HG03045 (cell line): Measurements from ENCODE around the gene ZCCHC7.
"Not testable (repeated sequence)": the region's sequence is repeated elsewhere in the genome, so short reads cannot be mapped to it uniquely, and the experiment has no call there.

Source experiments
- ATAC-seq: cut with Tn5 transposase; IDR thresholded peaks from one replicate; pipeline ENCODE4 v1.9.1; 2021; ENCODE audit warnings: mild to moderate bottlenecking, moderate library complexity; ENCODE audit not compliant: unreplicated experiment

Gene ZCCHC7

DNA sequence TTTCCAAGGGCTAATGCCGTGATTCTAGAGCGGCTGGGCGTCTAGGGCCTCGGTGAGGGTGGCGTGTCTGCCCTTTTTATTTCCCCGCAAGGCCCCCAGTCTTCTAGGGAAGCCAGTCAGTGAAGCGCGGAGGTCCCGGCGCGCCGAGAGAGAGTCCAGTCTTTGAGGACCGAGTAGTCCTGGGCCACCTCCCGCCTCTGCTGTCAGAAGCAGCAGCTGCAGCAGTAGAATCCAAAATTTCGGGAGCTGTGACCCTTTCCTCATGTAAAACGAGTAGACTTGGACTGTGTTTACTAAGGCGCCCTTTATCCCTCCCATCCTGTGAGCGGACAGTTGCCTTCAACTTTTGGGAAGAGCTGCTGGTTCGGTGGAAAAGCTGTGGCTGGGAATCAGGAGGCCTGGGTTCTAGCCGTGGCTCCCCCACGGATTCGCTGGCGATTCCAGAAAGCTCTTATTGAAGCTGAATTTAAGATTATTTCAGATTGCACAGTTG, 515 bp downstream of the ZCCHC7 start:
- ATAC-seq: peak; percentile 27

DNA sequence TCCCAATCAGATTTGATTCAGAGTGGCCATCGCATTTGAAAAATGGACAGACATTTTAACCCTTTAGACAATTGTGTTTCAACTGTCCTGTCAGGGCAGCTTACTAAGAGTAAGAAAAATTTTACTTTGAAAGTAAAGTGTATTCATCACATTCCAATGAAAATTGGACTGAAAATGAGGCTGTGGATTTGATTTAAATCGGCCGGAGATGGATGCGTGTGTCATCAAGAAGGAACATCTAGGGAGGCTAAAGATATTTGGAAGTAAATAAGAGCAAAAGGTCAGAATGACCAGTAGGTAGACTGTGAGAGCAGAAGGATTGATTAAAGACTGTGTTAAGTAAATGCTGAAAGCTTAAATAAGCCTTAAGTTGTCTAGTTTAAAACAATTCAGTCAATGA, 1.5 kb downstream of the ZCCHC7 start:
- ATAC-seq: no peak

DNA sequence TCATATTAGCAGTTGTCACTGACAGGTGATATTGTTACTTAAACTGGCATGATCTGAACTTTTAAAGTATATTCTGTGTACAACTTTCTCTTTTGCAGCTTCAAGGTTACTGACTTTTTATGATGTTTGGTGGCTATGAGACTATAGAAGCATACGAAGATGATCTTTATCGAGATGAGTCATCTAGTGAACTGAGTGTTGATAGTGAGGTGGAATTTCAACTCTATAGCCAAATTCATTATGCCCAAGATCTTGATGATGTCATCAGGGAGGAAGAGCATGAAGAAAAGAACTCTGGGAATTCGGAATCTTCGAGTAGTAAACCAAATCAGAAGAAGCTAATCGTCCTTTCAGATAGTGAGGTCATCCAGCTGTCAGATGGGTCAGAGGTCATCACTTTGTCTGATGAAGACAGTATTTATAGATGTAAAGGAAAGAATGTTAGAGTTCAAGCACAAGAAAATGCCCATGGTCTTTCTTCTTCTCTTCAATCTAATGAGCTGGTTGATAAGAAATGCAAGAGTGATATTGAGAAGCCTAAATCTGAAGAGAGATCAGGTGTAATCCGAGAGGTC, 5.9 kb downstream of the ZCCHC7 start:
- ATAC-seq: no peak

DNA sequence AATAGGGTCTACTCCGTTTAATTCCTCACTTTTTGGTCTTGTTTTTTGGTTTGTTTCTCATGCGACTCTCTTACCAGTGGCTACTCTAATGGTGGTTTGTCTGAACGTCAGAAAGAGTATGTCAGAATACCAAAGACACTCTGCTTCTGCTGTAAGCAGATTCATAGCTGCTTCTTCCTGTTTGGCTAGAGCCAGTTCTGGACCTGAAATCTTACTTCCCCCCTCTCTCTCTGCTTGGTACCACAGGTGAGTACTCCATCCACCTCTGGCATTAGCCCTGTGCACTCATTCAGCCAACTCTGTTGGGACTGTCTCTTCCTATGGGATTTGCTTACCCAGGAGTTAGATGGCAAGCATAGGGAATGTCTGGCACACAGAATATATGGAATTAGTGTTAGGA, 6.6 kb downstream of the ZCCHC7 start:
- no peak for ATAC-seq

DNA sequence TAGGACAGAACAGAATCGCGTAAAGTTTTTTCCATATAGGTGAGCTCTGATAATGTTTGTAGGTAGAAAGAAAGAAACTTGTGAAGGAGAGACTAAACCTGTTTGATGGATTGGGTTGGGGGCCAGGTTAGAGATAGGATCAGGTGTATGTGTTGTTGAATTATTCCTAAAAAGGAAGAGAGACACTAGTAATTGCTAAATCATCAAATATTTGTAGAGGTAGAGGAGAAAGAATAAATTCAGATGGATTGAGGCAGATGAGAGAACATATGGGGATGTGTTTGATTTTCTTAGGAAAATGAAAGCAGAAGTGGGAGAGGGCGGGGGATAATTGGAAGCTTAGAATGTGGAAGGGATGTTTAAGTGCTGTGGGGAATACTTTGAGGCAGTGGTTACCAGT, 7.7 kb downstream of the ZCCHC7 start:
- ATAC-seq: no peak

DNA sequence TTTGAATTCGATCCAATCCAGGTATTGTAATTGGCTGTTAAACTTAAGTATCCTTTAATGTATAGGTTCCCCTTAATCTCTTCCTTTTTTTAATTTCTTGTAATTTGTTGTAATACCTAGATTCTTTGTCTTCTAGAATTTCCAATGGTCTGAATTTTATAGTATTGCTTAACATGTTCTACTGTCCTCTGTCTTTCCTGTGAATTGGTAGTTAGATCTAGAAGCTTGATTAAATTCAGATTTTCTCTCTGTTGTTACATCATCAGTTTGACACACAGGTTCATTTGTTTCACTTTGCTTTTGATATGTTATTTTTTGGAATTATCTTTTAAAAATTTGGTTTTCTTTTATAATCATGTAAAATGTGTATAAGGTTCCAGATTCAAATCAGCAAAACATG, 13.8 kb downstream of the ZCCHC7 start:
- ATAC-seq: no peak

DNA sequence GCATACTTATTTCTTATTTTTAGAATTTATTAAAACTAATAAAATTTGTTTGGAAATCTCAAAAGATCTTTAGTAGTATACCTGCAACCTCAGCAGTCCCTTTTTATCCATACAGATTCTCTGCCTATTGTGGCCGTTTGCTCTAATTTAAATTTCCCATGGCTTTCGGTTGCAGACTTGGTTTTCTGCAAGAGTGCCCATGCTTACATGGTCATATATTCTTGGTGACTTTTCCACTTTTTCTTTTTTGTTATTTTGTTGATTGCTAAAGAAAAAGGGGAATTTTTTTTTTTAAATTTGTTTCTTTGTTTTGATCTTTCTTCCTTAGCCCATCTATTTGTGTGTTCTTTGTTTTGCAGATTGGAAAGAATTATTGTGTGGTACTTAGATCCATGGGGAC, 20.6 kb downstream of the ZCCHC7 start:
- no peak for ATAC-seq

DNA sequence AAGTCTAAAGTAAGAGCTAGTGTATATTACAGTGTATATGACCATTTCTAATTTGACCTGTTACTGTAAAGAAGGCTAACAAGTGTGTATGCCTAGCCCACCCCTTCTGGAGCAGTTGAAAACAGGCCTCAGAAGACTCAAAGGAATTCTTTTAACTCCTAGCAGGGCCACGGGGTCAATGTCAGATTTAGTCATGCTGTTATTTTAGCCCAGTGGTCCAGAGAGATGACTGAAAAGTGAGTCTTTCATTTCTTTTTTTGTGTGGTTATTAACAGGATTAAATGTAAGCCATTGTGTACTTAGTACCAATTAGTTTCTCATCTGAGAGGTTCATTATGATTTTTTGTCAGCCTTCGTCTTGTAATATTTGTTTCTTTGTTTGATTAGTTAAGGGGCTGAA, 24.4 kb downstream of the ZCCHC7 start:
- ATAC-seq: no peak

DNA sequence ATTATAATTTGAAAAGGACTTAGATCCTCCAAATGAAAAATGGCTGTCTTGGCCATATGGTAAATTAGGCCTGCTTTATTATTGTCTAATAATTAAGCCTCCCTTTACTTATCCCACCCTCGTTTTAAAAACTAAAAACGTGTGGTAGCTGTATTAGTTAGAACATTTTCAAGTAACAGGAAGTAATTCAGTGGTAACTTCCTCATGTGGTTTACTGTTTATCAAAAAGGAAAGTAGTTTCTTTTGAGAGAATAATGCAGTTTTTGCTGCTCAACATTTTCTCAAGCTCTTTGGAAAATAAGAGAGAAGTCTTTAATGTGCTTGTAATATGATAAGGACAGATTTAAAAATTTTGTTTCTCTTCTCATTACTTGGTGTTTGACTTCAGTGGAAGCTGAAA, 26.0 kb downstream of the ZCCHC7 start:
- ATAC-seq: no peak

DNA sequence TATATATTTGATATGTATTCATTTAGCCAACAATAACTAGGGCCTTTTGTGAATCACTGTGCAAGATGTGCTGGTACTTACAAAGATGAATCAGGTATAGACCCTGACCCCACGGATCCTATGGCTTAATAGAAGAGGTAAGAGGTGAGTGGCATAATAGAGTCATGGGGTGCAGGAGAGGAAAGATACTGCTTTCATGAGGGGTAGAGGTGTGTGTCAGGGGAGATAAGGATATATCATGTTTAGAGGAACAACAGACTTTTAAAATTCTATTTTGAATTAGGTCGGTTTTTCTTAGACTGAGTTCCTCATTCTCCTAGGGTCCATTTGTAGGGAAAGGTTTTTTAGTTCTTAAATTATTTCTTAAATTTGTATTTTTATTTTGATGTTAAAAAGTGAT, 27.8 kb downstream of the ZCCHC7 start:
- ATAC-seq: no peak

DNA sequence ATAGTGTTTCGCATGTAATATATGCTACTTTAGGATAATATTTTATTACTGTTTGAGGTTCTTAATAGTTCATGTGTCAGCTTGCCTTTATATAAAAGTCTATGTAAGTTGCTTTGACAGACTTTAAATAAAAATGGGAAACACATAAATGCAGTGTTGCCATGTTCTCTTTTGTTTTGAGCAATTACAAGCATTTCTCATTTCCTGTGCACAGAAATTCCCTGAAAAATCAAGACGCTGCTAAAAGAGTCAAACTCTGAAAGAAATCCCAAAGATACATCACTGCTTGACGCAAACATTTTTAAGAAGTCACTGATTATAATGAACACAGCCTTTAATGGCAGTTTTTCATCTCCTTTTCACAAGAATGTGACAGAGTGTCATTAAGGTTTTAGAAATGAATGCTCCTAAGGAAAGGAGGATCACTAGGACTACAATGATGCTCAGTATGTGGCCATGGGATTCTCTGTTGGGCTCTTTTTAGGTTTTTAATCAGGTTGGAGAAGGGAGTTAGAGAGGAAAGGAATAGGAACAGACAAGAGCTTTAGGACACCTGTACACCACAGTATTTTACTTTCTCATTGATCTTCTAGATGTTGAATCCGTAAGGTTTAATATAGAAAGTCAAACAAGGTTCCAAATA, 29.4 kb downstream of the ZCCHC7 start:
- ATAC-seq: no peak

DNA sequence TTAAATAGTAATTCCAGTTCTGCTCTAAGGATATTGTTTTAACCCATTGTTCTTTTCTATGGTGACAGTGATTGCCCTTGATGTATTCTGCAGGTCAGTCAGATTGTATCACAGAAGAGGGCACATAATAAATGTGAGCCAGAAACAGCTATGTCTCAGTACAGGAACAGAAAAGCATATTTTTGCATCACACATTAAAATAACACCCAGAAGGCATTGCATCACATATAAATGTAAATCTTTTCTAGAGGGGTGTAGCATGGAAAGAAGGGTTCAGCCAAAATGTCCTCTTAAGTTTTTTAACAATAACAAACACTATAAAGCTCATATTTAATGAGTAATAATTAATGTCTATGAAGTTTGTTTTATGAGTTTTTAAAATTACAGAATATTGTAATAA, 30.0 kb downstream of the ZCCHC7 start:
- ATAC-seq: no peak

DNA sequence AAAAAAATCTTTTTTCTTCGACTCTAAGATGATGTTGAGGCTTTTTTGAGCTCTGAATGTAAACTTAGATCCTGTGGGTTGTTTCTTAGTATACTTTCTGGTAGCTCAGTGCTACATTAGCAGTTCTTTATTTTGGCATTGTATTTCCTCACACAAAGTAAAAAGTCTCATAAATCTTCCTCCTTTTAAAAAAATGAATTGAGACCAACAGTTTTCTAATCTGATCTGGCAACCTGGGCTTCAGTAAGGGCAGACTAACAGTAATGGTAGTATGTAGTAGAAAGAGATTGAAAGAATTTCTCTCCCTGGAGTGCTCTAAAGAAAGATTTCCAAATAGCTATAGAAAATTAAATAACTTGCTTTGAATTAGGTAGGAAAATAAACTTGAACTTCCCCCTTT, 31.4 kb downstream of the ZCCHC7 start:
- no peak for ATAC-seq

DNA sequence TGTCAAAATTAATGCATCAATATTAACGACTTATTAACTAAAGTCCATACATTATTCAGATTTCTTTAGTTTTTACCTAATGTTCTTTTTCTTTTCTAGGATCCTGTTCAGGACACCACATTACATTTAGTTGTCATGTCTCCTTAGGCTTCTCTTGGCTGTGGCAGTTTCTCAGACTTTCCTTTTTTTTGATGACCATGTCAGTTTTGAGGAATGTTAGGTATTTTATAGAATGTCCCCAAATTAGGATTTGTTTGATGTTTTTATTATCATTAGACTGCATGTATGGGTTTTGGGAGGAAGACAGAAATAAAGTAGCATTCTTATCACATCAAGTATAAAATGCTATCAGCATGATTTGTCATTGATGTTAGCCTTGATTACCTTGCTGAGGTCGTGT, 32.0 kb downstream of the ZCCHC7 start:
- ATAC-seq: no peak

DNA sequence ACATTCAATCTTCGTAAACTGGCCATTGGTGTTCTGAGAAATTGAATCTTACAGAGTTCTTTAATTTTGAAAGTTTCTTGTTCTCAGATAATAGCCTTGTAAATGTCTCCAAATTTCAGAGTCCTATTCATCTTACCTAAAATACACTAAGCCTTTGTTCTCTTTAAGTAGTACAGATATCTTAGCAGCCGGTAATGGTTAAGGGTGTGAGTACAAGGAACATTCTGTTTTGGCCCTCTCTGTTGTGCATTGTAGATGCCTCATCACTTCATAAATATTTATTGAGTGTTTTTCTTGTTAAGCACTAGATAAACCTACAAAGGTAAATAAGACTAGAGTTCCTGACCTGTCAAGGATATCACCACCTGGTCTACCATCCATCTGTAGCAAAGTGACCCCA, 35.2 kb downstream of the ZCCHC7 start:
- no peak for ATAC-seq

DNA sequence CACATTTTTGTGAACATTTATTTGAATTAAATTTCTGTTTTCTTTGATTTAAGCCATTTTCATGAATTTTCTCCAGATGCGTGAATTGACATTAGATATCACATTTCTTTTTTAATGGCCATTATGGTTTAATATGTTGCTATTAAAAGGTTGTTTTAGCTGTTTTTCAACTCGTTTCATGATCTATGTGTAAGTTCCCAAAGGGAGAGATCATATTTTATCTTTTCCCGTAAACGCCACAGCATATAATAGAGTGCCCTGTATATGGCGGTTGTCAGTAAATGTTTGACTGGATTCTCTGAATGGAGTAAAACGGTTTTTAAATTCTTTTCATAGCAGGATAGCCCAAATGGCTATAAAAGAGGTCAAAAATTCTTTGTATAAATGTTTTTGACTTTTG, 35.8 kb downstream of the ZCCHC7 start:
- ATAC-seq: no peak

DNA sequence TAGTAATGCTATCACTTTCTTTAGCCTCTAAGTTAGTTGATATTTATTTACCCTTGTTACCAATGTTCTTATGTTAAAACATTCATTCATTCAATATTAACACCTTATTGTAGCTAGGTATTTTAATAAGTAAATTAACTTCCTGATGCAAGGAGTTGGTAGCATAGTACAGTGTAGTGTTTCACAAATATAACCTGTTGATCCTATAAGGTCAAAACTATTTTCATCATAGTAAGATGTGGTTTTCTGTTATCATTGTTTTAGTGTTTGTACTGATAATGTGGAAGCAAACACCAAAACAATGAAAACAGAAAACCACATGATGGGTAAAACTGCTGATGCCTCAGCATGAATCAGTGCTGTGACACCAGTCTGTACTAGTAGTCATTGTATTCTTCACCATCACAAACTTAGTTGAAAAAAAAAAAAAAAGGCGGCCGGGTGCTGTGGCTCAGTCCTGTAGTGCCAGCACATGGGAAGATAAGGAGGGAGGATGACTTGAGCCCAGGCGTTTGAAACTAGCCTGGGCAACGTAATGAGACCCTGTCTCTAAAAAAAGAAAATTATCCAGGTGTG, 36.5 kb downstream of the ZCCHC7 start:
- no peak for ATAC-seq

DNA sequence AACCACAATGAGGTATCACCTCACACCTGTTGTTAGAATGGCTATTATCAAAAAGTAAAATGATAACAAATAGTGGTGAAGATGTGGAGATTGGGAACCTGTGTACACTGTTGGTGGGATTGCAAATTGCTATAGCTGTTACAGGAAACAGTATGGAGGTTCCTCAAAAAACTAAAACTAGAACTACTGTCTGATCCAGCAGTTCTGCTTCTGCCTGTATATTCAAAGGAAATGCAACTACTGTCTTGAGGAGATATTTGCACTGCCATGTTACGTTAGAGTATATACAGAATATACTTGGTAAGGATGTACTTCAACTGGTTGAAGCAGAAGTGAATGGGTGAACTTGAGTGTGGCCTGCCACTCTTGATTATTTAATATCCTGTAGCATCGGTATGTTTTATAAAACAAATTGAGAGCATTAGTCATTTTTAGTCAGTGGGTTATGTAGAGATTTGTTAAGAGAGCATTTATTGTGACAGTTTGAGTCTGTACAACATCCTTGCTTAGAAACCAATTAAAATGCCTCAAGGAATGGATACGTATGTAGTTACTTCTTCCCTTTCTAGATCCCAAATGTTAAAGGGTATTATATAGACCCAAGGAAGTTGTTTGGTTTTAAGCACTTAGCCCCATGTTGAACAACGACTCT, 37.5 kb downstream of the ZCCHC7 start:
- no peak for ATAC-seq

DNA sequence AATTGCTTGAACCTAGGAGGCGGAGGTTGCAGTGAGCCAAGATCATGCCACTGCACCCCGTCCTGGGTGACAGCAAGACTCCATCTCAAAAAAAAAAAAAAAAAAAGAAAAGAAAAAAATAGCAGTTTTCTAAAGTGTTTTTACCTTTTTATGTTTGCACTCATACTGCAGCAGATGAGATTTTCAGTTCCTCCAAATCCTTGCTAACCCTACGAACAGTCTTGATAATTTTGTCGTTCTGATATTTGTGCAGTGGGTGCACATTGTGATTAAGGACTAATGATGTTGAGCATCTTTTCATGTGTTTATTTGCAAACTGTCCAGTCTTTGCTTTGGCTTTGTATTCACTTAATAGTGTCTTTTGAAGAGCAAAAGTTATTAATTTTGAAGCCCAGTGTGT, 42.9 kb downstream of the ZCCHC7 start:
- ATAC-seq: no peak

DNA sequence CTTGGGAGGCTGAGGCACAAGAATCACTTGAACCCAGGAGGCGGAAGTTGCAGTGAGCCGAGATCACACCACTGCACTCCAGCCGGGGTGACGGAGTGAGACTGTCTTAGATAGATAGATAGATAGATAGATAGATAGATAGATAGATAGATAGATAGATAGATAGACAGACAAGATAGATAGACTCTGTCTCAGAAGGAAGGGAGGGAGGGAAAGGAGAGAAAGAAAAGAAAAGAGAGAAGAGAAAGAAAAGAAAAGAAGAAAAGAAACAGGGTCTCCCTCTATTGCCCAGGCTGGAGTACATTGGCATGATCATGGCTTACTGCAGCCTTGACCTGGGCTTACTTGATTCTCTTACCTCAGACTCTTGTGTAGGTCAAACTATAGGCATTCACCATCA, 44.0 kb downstream of the ZCCHC7 start:
- not testable (repeated sequence) for ATAC-seq

DNA sequence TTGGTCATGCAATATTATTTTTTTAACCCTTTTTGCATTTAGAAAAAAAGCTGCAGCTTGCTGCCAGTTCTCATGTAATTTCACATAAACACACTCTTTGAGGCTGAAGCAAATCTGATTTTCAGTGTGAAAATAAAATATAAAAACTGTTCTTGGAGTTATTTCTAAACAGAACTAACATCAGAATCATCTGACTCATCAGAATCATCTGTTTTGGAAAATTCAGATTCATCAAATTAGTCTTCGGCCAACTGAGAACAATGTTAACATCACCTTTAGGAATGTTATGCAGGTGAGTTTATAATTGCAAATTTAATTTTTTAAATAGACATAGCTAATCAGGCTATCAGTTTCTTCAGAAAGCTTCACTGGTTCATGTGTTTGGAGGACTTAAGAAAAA, 45.3 kb downstream of the ZCCHC7 start:
- no peak for ATAC-seq

DNA sequence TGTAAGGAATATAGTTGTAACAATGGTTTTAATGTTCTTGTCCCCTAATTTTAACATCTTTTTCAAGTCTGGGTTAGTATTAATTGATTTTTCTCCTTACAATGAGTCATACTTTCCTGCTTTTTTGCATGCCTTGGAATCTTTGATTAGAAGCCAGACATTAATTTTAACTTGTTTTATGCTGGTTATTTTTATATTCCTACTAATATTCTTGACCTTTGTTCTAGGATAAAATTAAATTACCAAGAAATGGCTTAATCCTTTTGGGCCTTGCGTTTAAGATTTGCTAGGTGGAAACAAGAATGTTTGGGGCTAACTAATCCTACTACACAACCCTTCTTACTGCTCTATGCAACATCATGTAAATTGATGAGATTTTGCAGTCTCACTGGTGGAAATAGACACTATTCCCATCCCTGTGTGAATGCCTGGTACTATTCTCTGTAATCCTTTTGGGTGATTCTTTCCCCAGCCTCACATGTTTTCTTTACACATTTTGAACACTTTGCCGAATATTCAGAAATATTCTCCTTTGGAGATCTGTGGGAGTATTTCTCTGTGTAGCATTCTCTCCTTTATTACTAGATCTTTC, 47.2 kb downstream of the ZCCHC7 start:
- ATAC-seq: no peak
